Spleen (tissue), 11 donors: ENCODE data around the gene ZNF774. TPM values are rescaled to one million over a fixed set of nuclear protein-coding genes. Genes with fewer than 3 reads are reported as not detected.

Experiments used
- DNase-seq: peaks from one replicate; pipeline ENCODE4 v3.0.0-alpha.2; 2020
- H3K27ac ChIP-seq, 8 donors: fragments of 200-600 bp; sonication (generic) in 7 of 8; 1 replicate in 4 of 8; 2 replicates in 4 of 8; pipeline versions ENCODE4 v1.5.0 to v1.8.0; 2016 to 2021; ENCODE audit warnings: inconsistent platforms in 4 of 8, mild to moderate bottlenecking in 4 of 8, moderate library complexity in 1 of 8
- H3K27me3 ChIP-seq, 7 donors: fragments of 200-600 bp; sonication (generic) in 6 of 7; replicated peaks in 1 of 7; 1 replicate in 4 of 7; 2 replicates in 3 of 7; pipeline versions ENCODE4 v1.5.0 to v1.8.0; 2016 to 2021; ENCODE audit warnings: inconsistent platforms in 3 of 7, mild to moderate bottlenecking in 1 of 7
- H3K36me3 ChIP-seq, 6 donors: fragments of 200-600 bp; sonication (generic) in 5 of 6; 1 replicate in 4 of 6; 2 replicates in 2 of 6; pipeline versions ENCODE4 v1.5.0 to v1.8.0; 2016 to 2021; ENCODE audit warnings: inconsistent platforms in 2 of 6
- H3K4me1 ChIP-seq, 6 donors: fragments of 200-600 bp; sonication (generic) in 5 of 6; 1 replicate in 3 of 6; 2 replicates in 3 of 6; pipeline versions ENCODE4 v1.5.0 to v1.8.0; 2016 to 2021; ENCODE audit warnings: inconsistent platforms in 3 of 6
- H3K4me3 ChIP-seq, 8 donors: fragments of 200-600 bp; sonication (generic) in 7 of 8; 1 replicate in 4 of 8; 2 replicates in 4 of 8; pipeline versions ENCODE4 v1.5.0 to v1.8.0; 2016 to 2021; ENCODE audit warnings: inconsistent platforms in 4 of 8, mild to moderate bottlenecking in 4 of 8, moderate library complexity in 2 of 8
- H3K9me3 ChIP-seq, 8 donors: fragments of 200-600 bp; sonication (generic) in 7 of 8; 1 replicate in 4 of 8; 2 replicates in 4 of 8; pipeline versions ENCODE4 v1.5.0 to v1.8.0; 2016 to 2021; ENCODE audit warnings: inconsistent platforms in 4 of 8
- POLR2A ChIP-seq, 3 donors: fragments of 450-650 bp; IDR thresholded peaks; one replicate each; pipeline ENCODE4 v1.5.1; 2017; ENCODE audit warnings: antibody characterized with exemption in 3 of 3, mild to moderate bottlenecking in 1 of 3
- POLR2AphosphoS5 ChIP-seq, 3 donors: sonication (generic); formaldehyde crosslinking; IDR thresholded peaks; one replicate each; pipeline ENCODE4 v1.5.1; 2017; ENCODE audit warnings: antibody characterized with exemption in 3 of 3
- WGBS, 5 donors: extraction: QIAGEN DNeasy Blood & Tissue Kit in 3 of 5; methylation state at CpG; one replicate each; pipeline versions ENCODE4 v1.1.5 to v1.1.7; 2013 to 2018; 5-methylcytosine and 5-hydroxymethylcytosine counted together
- intact Hi-C: fragments of 100-400 bp; cut with DNase I; formaldehyde crosslinking; loops from one replicate; pipeline ENCODE4 v1.15.0; 2023; ENCODE audit warnings: low total_unique reads
- polyA plus RNA-seq, 3 donors: library from polyadenylated mRNA; stranded (reverse); fragments of 200-250 nt; gene quantifications; one replicate each; pipeline ENCODE4 v1.2.1, GENCODE V29; 2013
- total RNA-seq, 7 donors: library from RNA; depleted of rRNA in 3 of 7; stranded (reverse); fragments of >200 nt in 3 of 7; fragmentation: NEBNext Ultra II Directional in 4 of 7; extraction: Animal tissue kit (Norgen Biotek cat#: 25700) in 4 of 7; gene quantifications; one replicate each; pipeline versions ENCODE4 v1.1.0 to v1.2.1, GENCODE V29; 2016 to 2021
- TF ChIP-seq, protein P1 (sequence below), 11 experiments: fragments of 200-600 bp in 7 of 11; fragments of 450-650 bp in 4 of 11; sonication (generic) in 4 of 11; IDR thresholded peaks in 8 of 11; conservative IDR thresholded peaks in 3 of 11; 1 replicate in 7 of 11; 2 replicates in 4 of 11; pipeline versions ENCODE4 v1.4.0 to v1.8.0; 2016 to 2021; ENCODE audit warnings: antibody characterized with exemption in 11 of 11, inconsistent platforms in 4 of 11, mild to moderate bottlenecking in 1 of 11
- donor health status: healthy with polysubstance abuse.
- donor health status: DM: no; HTN: no; CAD: no; lungs with moderate emphysema.
- donor health status: DM: no; HTN: no; CAD: no.
- donor health status: Bipolar disorder and iron deficiency.
- donor health status: healthy.
- donor health status: DM: no; HTN: no; CAD: no.
- donor health status: DM: yes; HTN: yes; CAD: no.

Gene ZNF774
- total and polyA plus RNA-seq, 10 donors: 0.17 to 4.2 (median 1.6) TPM

DNA sequence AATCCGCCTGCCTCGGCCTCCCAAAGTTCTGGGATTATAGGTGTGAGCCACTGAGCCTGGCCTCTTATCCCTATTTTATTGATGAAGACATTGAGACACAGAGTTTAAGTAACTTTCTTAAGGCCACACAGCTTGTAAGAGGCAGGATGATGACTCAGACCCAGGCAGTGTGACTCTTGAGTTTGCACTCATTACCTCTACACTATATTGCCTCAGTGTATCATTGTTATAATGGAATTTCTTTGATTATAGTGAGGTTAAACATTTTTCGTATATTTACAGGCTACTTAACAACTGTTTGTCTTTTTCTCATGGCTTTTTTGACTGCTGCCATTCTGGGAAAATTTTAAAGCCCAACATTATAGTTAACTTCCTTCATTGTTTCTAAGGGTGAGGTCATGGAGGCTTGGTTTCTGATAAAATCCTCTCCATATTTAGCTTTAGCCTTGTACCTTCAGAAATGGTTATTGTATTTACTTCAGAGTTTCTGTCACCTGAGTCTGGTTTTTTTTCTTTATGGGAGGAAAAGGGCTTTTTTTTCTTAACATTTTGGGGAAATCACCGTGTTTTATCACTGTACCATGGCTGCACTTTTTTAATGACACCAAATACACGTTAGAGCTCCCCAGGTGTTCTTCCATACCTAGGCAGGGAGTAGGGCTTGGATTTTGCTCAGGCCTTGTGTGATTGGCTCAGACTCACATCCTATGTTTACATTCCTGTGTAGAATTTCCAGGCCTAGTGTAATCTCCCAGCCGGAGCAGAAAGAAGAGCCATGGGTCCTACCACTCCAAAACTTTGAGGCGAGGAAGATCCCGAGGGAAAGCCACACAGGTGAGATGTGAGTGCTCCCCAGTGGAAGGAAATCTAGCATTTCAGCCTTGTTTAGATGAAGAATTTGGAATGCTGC is 6.3 kb downstream of the ZNF774 start:
- H3K36me3 ChIP-seq: no peaks in the 10 kb centered on the region
- H3K27ac ChIP-seq: no peak overlapping the region
- TF ChIP-seq POLR2A (IDR thresholded peaks at IDR 0.05) (no peak), POLR2AphosphoS5 (IDR thresholded peaks at IDR 0.05) (no peak)
- TF ChIP-seq, protein P1, sequence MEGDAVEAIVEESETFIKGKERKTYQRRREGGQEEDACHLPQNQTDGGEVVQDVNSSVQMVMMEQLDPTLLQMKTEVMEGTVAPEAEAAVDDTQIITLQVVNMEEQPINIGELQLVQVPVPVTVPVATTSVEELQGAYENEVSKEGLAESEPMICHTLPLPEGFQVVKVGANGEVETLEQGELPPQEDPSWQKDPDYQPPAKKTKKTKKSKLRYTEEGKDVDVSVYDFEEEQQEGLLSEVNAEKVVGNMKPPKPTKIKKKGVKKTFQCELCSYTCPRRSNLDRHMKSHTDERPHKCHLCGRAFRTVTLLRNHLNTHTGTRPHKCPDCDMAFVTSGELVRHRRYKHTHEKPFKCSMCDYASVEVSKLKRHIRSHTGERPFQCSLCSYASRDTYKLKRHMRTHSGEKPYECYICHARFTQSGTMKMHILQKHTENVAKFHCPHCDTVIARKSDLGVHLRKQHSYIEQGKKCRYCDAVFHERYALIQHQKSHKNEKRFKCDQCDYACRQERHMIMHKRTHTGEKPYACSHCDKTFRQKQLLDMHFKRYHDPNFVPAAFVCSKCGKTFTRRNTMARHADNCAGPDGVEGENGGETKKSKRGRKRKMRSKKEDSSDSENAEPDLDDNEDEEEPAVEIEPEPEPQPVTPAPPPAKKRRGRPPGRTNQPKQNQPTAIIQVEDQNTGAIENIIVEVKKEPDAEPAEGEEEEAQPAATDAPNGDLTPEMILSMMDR (IDR thresholded peaks at IDR 0.05 in 8 of 11, conservative IDR thresholded peaks at IDR 0.05 in 3 of 11): no peak
- no peak for DNase-seq
- H3K27me3 ChIP-seq: no peaks in the 10 kb centered on the region
- H3K9me3 ChIP-seq: no peaks in the 10 kb centered on the region
- WGBS, 5 donors: 86 to 95% (median 91%) methylated on average over 8 of the region's 8 CpGs
- H3K4me1 ChIP-seq: peaks cover 4 to 20% (median 16%) of the 10 kb centered on the region in 6 donors
- H3K4me3 ChIP-seq: no peak overlapping the region
- intact Hi-C loops: no loop called here

DNA sequence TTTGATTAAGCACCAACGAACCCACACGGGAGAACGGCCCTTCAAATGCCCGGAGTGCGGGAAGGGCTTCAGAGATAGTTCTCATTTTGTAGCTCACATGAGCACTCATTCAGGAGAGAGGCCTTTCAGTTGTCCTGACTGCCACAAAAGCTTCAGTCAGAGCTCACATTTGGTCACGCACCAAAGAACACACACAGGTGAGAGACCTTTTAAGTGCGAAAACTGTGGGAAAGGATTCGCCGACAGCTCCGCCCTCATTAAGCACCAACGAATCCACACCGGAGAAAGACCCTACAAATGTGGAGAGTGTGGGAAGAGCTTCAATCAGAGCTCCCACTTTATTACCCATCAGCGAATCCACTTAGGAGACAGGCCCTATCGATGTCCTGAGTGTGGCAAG is 8.7 kb downstream of the ZNF774 start:
- Histone ChIP-seq H3K27ac (no peak overlapping the region), H3K36me3 (no peaks in the 10 kb centered on the region), H3K9me3 (no peaks in the 10 kb centered on the region), H3K27me3 (no peaks in the 10 kb centered on the region), H3K4me1 (peaks cover 4 to 20% (median 17%) of the 10 kb centered on the region in 6 donors), H3K4me3 (no peak overlapping the region)
- DNase-seq: no peak
- TF ChIP-seq POLR2A (IDR thresholded peaks at IDR 0.05) (no peak), POLR2AphosphoS5 (IDR thresholded peaks at IDR 0.05) (no peak)
- TF ChIP-seq, protein P1 (IDR thresholded peaks at IDR 0.05 in 8 of 11, conservative IDR thresholded peaks at IDR 0.05 in 3 of 11): no peak
- intact Hi-C loops: loop anchor here (10.0 kb wide), 1 partner anchor 54 kb away; no protein-coding TSS in a partner anchor
- 91 to 94% (median 93%) methylated on average over 14 of the region's 14 CpGs for WGBS, 5 donors

DNA sequence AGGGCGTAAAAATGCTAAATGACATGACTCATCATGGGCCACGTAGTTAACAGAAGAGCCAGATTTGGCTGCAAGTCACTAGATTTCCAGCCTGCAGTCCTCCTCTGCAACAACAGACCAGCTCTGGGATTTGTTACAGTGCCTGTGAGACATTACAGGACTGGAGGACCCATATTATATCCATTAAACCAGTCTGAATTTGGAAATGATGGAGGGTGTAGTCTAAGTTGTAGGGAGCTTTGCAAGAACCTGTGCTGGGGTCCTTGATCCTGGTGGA is 10.8 kb downstream of the ZNF774 start:
- H3K4me1 ChIP-seq: peaks cover 6 to 32% (median 22%) of the 10 kb centered on the region in 6 donors
- H3K36me3 ChIP-seq: no peaks in the 10 kb centered on the region
- no peaks in the 10 kb centered on the region for H3K27me3 ChIP-seq
- DNase-seq: no peak
- 56 to 79% (median 62%) methylated on average over 2 of the region's 2 CpGs for WGBS, 5 donors
- TF ChIP-seq POLR2AphosphoS5 (IDR thresholded peaks at IDR 0.05) (no peak), POLR2A (IDR thresholded peaks at IDR 0.05) (no peak)
- TF ChIP-seq, protein P1 (IDR thresholded peaks at IDR 0.05 in 8 of 11, conservative IDR thresholded peaks at IDR 0.05 in 3 of 11): no peak
- no peak overlapping the region for H3K4me3 ChIP-seq
- intact Hi-C loops: loop anchor here (10.0 kb wide), 1 partner anchor 52 kb away; no protein-coding TSS in a partner anchor
- peak overlapping the region in 4 of 8 donors; percentile 52 to 71 (median 66) for H3K27ac ChIP-seq
- H3K9me3 ChIP-seq: no peaks in the 10 kb centered on the region

DNA sequence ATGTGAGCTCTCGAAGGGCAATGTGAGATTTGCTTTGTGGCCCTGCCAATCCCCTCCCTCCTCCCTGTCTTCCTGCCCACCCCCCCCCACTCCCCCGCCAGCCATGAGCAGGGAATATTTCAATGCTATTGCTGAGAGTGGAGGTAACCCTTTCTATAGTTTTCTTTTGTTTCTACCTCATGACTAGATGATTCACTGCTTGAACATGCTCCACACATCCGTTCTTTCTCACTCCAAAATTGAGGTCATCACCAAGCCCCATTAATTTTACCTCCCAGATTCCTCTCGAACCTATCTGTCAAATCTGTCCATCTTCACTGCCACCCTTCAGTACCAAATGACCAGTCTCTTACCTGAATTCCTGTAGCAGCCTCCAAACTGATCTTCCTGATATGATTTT is 12.2 kb downstream of the ZNF774 start:
- Histone ChIP-seq H3K4me3 (no peak overlapping the region), H3K36me3 (no peaks in the 10 kb centered on the region), H3K4me1 (peaks cover 6 to 42% (median 24%) of the 10 kb centered on the region in 6 donors), H3K9me3 (no peaks in the 10 kb centered on the region), H3K27me3 (no peaks in the 10 kb centered on the region), H3K27ac (no peak overlapping the region)
- no peak for DNase-seq
- intact Hi-C loops: loop anchor here (10.0 kb wide), 1 partner anchor 51 kb away; no protein-coding TSS in a partner anchor
- TF ChIP-seq, protein P1 (IDR thresholded peaks at IDR 0.05 in 8 of 11, conservative IDR thresholded peaks at IDR 0.05 in 3 of 11): no peak
- TF ChIP-seq POLR2A (IDR thresholded peaks at IDR 0.05) (no peak), POLR2AphosphoS5 (IDR thresholded peaks at IDR 0.05) (no peak)
- WGBS, 5 donors: 83 to 93% (median 91%) methylated on average over 4 of the region's 4 CpGs
